ENCODE measurements around the gene ASCL1. TPM values are rescaled to one million over a fixed set of nuclear protein-coding genes. Genes with fewer than 3 reads are reported as not detected.

Gene ASCL1
- total and polyA plus RNA-seq, 12 donors, result 0.17 to 2.8 (median 0.72) TPM; not detected in 1

GRCh38 chr12:102980350-102980749, 22.9 kb downstream of the ASCL1 start:
- Histone ChIP-seq H3K9me3 (replicated peaks in 1 of 3) (no peaks in the 10 kb centered on the region), H3K4me3 (no peak overlapping the region), H3K27me3 (no peaks in the 10 kb centered on the region), H3K36me3 (replicated peaks in 1 of 2) (no peaks in the 10 kb centered on the region), H3K27ac (no peak overlapping the region), H3K4me1 (replicated peaks in 1 of 2) (no peaks in the 10 kb centered on the region)
- intact Hi-C loops (cut with DNase I), result no loop called here
- WGBS, 4 donors, result 78 to 97% (median 90%) methylated on average over 1 of the region's 1 CpG
- DNase-seq, result no peak
- no peak for TF ChIP-seq CTCF (IDR thresholded peaks at IDR 0.05)
- no peak for TF ChIP-seq POLR2A (IDR thresholded peaks at IDR 0.05)

GRCh38 chr12:102990419-102990818, 32.9 kb downstream of the ASCL1 start:
- TF ChIP-seq POLR2A (IDR thresholded peaks at IDR 0.05), result no peak
- TF ChIP-seq CTCF (IDR thresholded peaks at IDR 0.05), result no peak

GRCh38 chr12:102992297-102992696, 34.8 kb downstream of the ASCL1 start:
- H3K9me3 ChIP-seq (replicated peaks in 1 of 3), result no peaks in the 10 kb centered on the region
- H3K27me3 ChIP-seq, result no peaks in the 10 kb centered on the region
- DNase-seq, result no peak
- no peak for TF ChIP-seq CTCF (IDR thresholded peaks at IDR 0.05)
- TF ChIP-seq POLR2A (IDR thresholded peaks at IDR 0.05), result no peak
- no peaks in the 10 kb centered on the region for H3K36me3 ChIP-seq (replicated peaks in 1 of 2)
- intact Hi-C loops (cut with DNase I), result no loop called here
- WGBS, 4 donors, result 23 to 37% (median 31%) methylated on average over 5 of the region's 5 CpGs
- no peaks in the 10 kb centered on the region for H3K4me1 ChIP-seq (replicated peaks in 1 of 2)
- no peak overlapping the region for H3K27ac ChIP-seq
- no peak overlapping the region for H3K4me3 ChIP-seq

More at GRCh38 chr12:102990419-102990818, 32.9 kb downstream of the ASCL1 start:
- no peaks in the 10 kb centered on the region for H3K4me1 ChIP-seq (replicated peaks in 1 of 2)
- no peaks in the 10 kb centered on the region for H3K9me3 ChIP-seq (replicated peaks in 1 of 3)
- no peak overlapping the region for H3K4me3 ChIP-seq
- DNase-seq, result peak in 1 of 7 donors; percentile 52
- H3K27me3 ChIP-seq, result no peaks in the 10 kb centered on the region
- H3K27ac ChIP-seq, result no peak overlapping the region
- H3K36me3 ChIP-seq (replicated peaks in 1 of 2), result no peaks in the 10 kb centered on the region
- intact Hi-C loops (cut with DNase I), result no loop called here
- WGBS, 4 donors, result 48 to 67% (median 57%) methylated on average over 2 of the region's 2 CpGs

- H3K36me3 ChIP-seq (replicated peaks in 1 of 2), result no peaks in the 10 kb centered on the region
- no peaks in the 10 kb centered on the region for H3K27me3 ChIP-seq
- TF ChIP-seq POLR2A (IDR thresholded peaks at IDR 0.05), result no peak
- TF ChIP-seq CTCF (IDR thresholded peaks at IDR 0.05), result no peak
- no peak overlapping the region for H3K4me3 ChIP-seq
- no peaks in the 10 kb centered on the region for H3K4me1 ChIP-seq (replicated peaks in 1 of 2)
- intact Hi-C loops (cut with DNase I), result no loop called here
- 82 to 91% (median 83%) methylated on average over 4 of the region's 4 CpGs for WGBS, 4 donors
- no peak overlapping the region for H3K27ac ChIP-seq
- H3K9me3 ChIP-seq (replicated peaks in 1 of 3), result no peaks in the 10 kb centered on the region
- DNase-seq, result no peak
These were observed 35.2 kb downstream of the ASCL1 start for GRCh38 chr12:102992720-102993119.

Measured in adrenal gland (tissue), 12 donors.